HL-60 (cell line): Measurements from ENCODE around the gene SLC46A1.

Source experiments
- DNase-seq, 2 experiments: peaks; one replicate each; pipeline ENCODE4 v3.0.0-alpha.2; 2010 to 2020; ENCODE audit warnings: low read depth in 1 of 2, low spot score in 1 of 2
- H3K27ac ChIP-seq: fragments of 250-450 bp; sonication (Bioruptor Pico); replicated peaks from 2 replicates; pipeline ENCODE4 v1.5.1; 2020; ENCODE audit warnings: mild to moderate bottlenecking, moderate library complexity
- H3K27me3 ChIP-seq: fragments of 250-450 bp; sonication (Bioruptor Pico); 2 replicates; pipeline ENCODE4 v1.5.1; 2021; ENCODE audit warnings: mild to moderate bottlenecking, moderate library complexity; ENCODE audit not compliant: insufficient read depth, poor library complexity, severe bottlenecking
- H3K4me3 ChIP-seq: replicated peaks from 2 replicates; pipeline ENCODE4 v1.5.1; 2011; ENCODE audit warnings: mild to moderate bottlenecking, control low read depth, low read length; ENCODE audit not compliant: insufficient read depth
- CTCF ChIP-seq: IDR thresholded peaks from one replicate; pipeline ENCODE4 v1.5.1; 2011; ENCODE audit warnings: low read length, control low read depth, inconsistent platforms; ENCODE audit not compliant: insufficient read depth
- GABPA ChIP-seq: IDR thresholded peaks from 2 replicates; pipeline ENCODE4 v1.6.1; 2012; ENCODE audit warnings: low read depth
- POLR2AphosphoS5 ChIP-seq: IDR thresholded peaks from 2 replicates; pipeline ENCODE4 v1.6.1; 2012; ENCODE audit warnings: low read depth
- REST ChIP-seq: IDR thresholded peaks from 2 replicates; pipeline ENCODE4 v1.6.1; 2012; ENCODE audit warnings: low read depth; ENCODE audit not compliant: insufficient replicate concordance
- SPI1 ChIP-seq: IDR thresholded peaks from 2 replicates; pipeline ENCODE4 v1.6.1; 2012; ENCODE audit warnings: low read depth, mild to moderate bottlenecking, borderline replicate concordance

The SLC46A1 gene

GRCh38 chr17:28407130-28407973 lies 1.3 kb upstream of the SLC46A1 start:
- Histone ChIP-seq H3K4me3 (no peak overlapping the region), H3K27ac (no peak overlapping the region)

DNA sequence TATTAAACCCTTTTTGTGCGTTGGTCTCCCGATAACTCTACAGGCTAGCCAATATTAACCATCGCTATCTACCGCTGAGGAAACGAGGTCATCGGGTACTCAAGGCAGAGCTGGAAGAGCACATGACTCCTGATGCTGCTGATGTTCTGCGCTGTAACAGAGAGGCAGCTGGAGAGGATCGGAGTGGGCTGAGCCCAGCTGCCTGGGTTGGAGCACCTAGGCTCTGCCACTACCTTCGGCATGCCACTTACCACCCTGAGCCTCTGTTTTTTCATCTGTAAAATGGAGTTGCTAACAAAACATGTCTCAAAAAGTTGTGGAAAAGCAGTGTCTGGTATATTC lies 432 bp upstream of the SLC46A1 start:
- H3K27ac ChIP-seq: no peak overlapping the region
- DNase-seq: no peak
- TF ChIP-seq SPI1 (no peak), POLR2AphosphoS5 (no peak), CTCF (no peak), REST (no peak), GABPA (no peak)
- peaks cover 24% of the 10 kb centered on the region for H3K27me3 ChIP-seq
- no peak overlapping the region for H3K4me3 ChIP-seq

More at GRCh38 chr17:28407130-28407973, 1.3 kb upstream of the SLC46A1 start:
- no peak for DNase-seq
- H3K27me3 ChIP-seq: peaks cover 24% of the 10 kb centered on the region
- TF ChIP-seq REST (no peak), POLR2AphosphoS5 (no peak), CTCF (no peak), SPI1 (no peak), GABPA (no peak)

GRCh38 chr17:28404812-28405570 lies 1.0 kb downstream of the SLC46A1 start:
- TF ChIP-seq REST: no peak
- TF ChIP-seq CTCF: no peak
- no peak for TF ChIP-seq POLR2AphosphoS5
- TF ChIP-seq GABPA: no peak
- no peak for TF ChIP-seq SPI1
- no peak overlapping the region for H3K27ac ChIP-seq
- H3K27me3 ChIP-seq: peaks cover 24% of the 10 kb centered on the region
- no peak overlapping the region for H3K4me3 ChIP-seq
- DNase-seq: no peak
